Keratinocyte (primary cell): ENCODE measurements around the gene BCL2L1.

Source experiments
- EZH2 ChIP-seq: IDR thresholded peaks from one replicate; pipeline ENCODE4 v1.6.1; 2012; ENCODE audit warnings: inconsistent platforms, mild to moderate bottlenecking, low read length, moderate library complexity
- TF ChIP-seq, protein P1 (sequence below), 3 experiments: IDR thresholded peaks in 1 of 3; conservative IDR thresholded peaks in 1 of 3; optimal IDR thresholded peaks in 1 of 3; 2 replicates in 2 of 3; 3 replicates in 1 of 3; pipeline versions ENCODE3 to v1.5.1; 2011; ENCODE audit warnings: low read length in 3 of 3, mild to moderate bottlenecking in 3 of 3, moderate library complexity in 2 of 3, control low read depth in 1 of 3, inconsistent platforms in 1 of 3; ENCODE audit not compliant: insufficient read depth in 2 of 3; ENCODE audit errors: extremely low read depth in 1 of 3

GRCh38 chr20:31708736-31709534 lies 13.7 kb downstream of the BCL2L1 start:
- TF ChIP-seq, protein P1, sequence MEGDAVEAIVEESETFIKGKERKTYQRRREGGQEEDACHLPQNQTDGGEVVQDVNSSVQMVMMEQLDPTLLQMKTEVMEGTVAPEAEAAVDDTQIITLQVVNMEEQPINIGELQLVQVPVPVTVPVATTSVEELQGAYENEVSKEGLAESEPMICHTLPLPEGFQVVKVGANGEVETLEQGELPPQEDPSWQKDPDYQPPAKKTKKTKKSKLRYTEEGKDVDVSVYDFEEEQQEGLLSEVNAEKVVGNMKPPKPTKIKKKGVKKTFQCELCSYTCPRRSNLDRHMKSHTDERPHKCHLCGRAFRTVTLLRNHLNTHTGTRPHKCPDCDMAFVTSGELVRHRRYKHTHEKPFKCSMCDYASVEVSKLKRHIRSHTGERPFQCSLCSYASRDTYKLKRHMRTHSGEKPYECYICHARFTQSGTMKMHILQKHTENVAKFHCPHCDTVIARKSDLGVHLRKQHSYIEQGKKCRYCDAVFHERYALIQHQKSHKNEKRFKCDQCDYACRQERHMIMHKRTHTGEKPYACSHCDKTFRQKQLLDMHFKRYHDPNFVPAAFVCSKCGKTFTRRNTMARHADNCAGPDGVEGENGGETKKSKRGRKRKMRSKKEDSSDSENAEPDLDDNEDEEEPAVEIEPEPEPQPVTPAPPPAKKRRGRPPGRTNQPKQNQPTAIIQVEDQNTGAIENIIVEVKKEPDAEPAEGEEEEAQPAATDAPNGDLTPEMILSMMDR (optimal IDR thresholded peaks at IDR 0.05 in 1 of 3, IDR thresholded peaks at IDR 0.05 in 1 of 3, conservative IDR thresholded peaks at IDR 0.05 in 1 of 3; ENCODE audit: extremely low read depth in 1 of 3, insufficient read depth in 2 of 3, low read length in 3 of 3): no peak
- no peak for TF ChIP-seq EZH2
